Liver (tissue), 9 donors: ENCODE results near the gene RNF152. TPM values are rescaled to one million over a fixed set of nuclear protein-coding genes. Genes with fewer than 3 reads are reported as not detected.

Source experiments
- DNase-seq: peaks from one replicate; pipeline ENCODE4 v3.0.0-alpha.2; 2017; ENCODE audit warnings: low spot score
- H3K27ac ChIP-seq, 2 donors: one replicate each; pipeline ENCODE4 v1.7.0; 2013; ENCODE audit warnings: inconsistent platforms in 2 of 2, low read length in 2 of 2, control low read depth in 1 of 2, low read depth in 1 of 2, mild to moderate bottlenecking in 1 of 2
- H3K27me3 ChIP-seq, 4 donors: one replicate each; pipeline versions ENCODE4 v1.6.1 to v1.7.0; 2013; ENCODE audit warnings: low read length in 3 of 4, inconsistent platforms in 1 of 4, mild to moderate bottlenecking in 1 of 4, moderate library complexity in 1 of 4; ENCODE audit not compliant: control insufficient read depth in 4 of 4, insufficient read depth in 4 of 4
- H3K36me3 ChIP-seq, 4 donors: one replicate each; pipeline versions ENCODE4 v1.6.1 to v1.7.0; 2013; ENCODE audit warnings: low read length in 3 of 4, mild to moderate bottlenecking in 3 of 4, low read depth in 1 of 4, moderate library complexity in 1 of 4; ENCODE audit not compliant: control insufficient read depth in 4 of 4, insufficient read depth in 3 of 4
- H3K4me1 ChIP-seq, 4 donors: one replicate each; pipeline versions ENCODE4 v1.6.1 to v1.7.0; 2013; ENCODE audit warnings: low read length in 3 of 4, mild to moderate bottlenecking in 3 of 4, moderate library complexity in 1 of 4; ENCODE audit not compliant: control insufficient read depth in 4 of 4, insufficient read depth in 4 of 4
- H3K4me3 ChIP-seq, 3 donors: one replicate each; pipeline versions ENCODE4 v1.6.1 to v1.7.0; 2013; ENCODE audit warnings: low read length in 3 of 3, control low read depth in 1 of 3, low read depth in 1 of 3, mild to moderate bottlenecking in 1 of 3
- H3K9ac ChIP-seq, 2 donors: one replicate each; pipeline ENCODE4 v1.7.0; 2013; ENCODE audit warnings: low read length in 2 of 2, mild to moderate bottlenecking in 2 of 2, moderate library complexity in 2 of 2, control low read depth in 1 of 2, low read depth in 1 of 2
- H3K9me3 ChIP-seq, 4 donors: one replicate each; pipeline versions ENCODE4 v1.6.1 to v1.7.0; 2013; ENCODE audit warnings: low read length in 3 of 4; ENCODE audit not compliant: control insufficient read depth in 4 of 4
- ATF3 ChIP-seq: IDR thresholded peaks from 2 replicates; pipeline ENCODE4 v1.6.1; 2016; ENCODE audit warnings: antibody characterized with exemption
- CTCF ChIP-seq: fragments of 150-350 bp; IDR thresholded peaks from 2 replicates; pipeline ENCODE4 v1.5.1; 2017; ENCODE audit warnings: improper control_type of control experiment, low read depth, low read length; ENCODE audit not compliant: missing input control
- EGR1 ChIP-seq, 2 donors: IDR thresholded peaks; 2 replicates each; pipeline ENCODE4 v1.6.1; 2016 to 2018; ENCODE audit warnings: antibody characterized with exemption in 2 of 2, low read depth in 2 of 2
- FOXA1 ChIP-seq: IDR thresholded peaks from 2 replicates; pipeline ENCODE4 v1.6.1; 2016; ENCODE audit warnings: antibody characterized with exemption
- FOXA2 ChIP-seq: IDR thresholded peaks from 2 replicates; pipeline ENCODE4 v1.6.1; 2016; ENCODE audit warnings: antibody characterized with exemption
- GABPA ChIP-seq, 2 donors: IDR thresholded peaks in 1 of 2; conservative IDR thresholded peaks in 1 of 2; 2 replicates each; pipeline ENCODE4 v1.6.1; 2016; ENCODE audit warnings: antibody characterized with exemption in 2 of 2, mild to moderate bottlenecking in 1 of 2, moderate library complexity in 1 of 2
- HNF4A ChIP-seq, 2 donors: conservative IDR thresholded peaks; 2 replicates each; pipeline ENCODE4 v1.6.1; 2016; ENCODE audit warnings: antibody characterized with exemption in 2 of 2, mild to moderate bottlenecking in 2 of 2
- HNF4G ChIP-seq: IDR thresholded peaks from 2 replicates; pipeline ENCODE4 v1.6.1; 2016; ENCODE audit warnings: antibody characterized with exemption
- JUND ChIP-seq, 2 donors: IDR thresholded peaks; 2 replicates each; pipeline ENCODE4 v1.6.1; 2016; ENCODE audit warnings: antibody characterized with exemption in 2 of 2
- MAX ChIP-seq: IDR thresholded peaks from 2 replicates; pipeline ENCODE4 v1.6.1; 2016; ENCODE audit warnings: antibody characterized with exemption
- NR2F2 ChIP-seq: IDR thresholded peaks from 2 replicates; pipeline ENCODE4 v1.6.1; 2016; ENCODE audit warnings: antibody characterized with exemption
- RAD21 ChIP-seq, 2 donors: IDR thresholded peaks; 2 replicates each; pipeline ENCODE4 v1.6.1; 2016; ENCODE audit warnings: antibody characterized with exemption in 2 of 2, mild to moderate bottlenecking in 2 of 2
- RXRA ChIP-seq, 2 donors: IDR thresholded peaks; 2 replicates each; pipeline ENCODE4 v1.6.1; 2017 to 2018; ENCODE audit warnings: antibody characterized with exemption in 2 of 2, mild to moderate bottlenecking in 1 of 2
- SP1 ChIP-seq: IDR thresholded peaks from 2 replicates; pipeline ENCODE4 v1.6.1; 2018; ENCODE audit warnings: antibody characterized with exemption, mild to moderate bottlenecking
- TAF1 ChIP-seq: conservative IDR thresholded peaks from 2 replicates; pipeline ENCODE4 v1.6.1; 2016; ENCODE audit warnings: antibody characterized with exemption, mild to moderate bottlenecking
- YY1 ChIP-seq: IDR thresholded peaks from 2 replicates; pipeline ENCODE4 v1.6.1; 2016; ENCODE audit warnings: antibody characterized with exemption, mild to moderate bottlenecking
- WGBS: extraction: QIAGEN DNeasy Blood & Tissue Kit; methylation state at CpG from one replicate; pipeline ENCODE4 v1.1.7; 2013; 5-methylcytosine and 5-hydroxymethylcytosine counted together
- polyA plus RNA-seq, 2 donors: library from polyadenylated mRNA; stranded (reverse) in 1 of 2; unstranded in 1 of 2; fragments of 200-250 nt in 1 of 2; fragments of >200 nt in 1 of 2; fragmentation: Nextera tagmentation in 1 of 2; extraction: Ambion mirVana in 1 of 2; gene quantifications; one replicate each; pipeline versions ENCODE4 v1.2.1 to v1.2.3, GENCODE V29; 2013 to 2015
- total RNA-seq, 2 donors: library from RNA; depleted of rRNA; stranded (reverse); fragments of >200 nt; gene quantifications; one replicate each; pipeline ENCODE4 v1.2.3, GENCODE V29; 2014
- TF ChIP-seq, protein P1 (sequence below): IDR thresholded peaks from 2 replicates; pipeline ENCODE4 v1.6.1; 2016; ENCODE audit warnings: antibody characterized with exemption, mild to moderate bottlenecking
- TF ChIP-seq, protein P2 (sequence below): IDR thresholded peaks from 2 replicates; pipeline ENCODE4 v1.6.1; 2016; ENCODE audit warnings: antibody characterized with exemption
- donor health status: healthy.
- donor health status: healthy.
- donor health status: healthy.
- donor health status: healthy.
- donor health status: healthy.

Gene RNF152
- total and polyA plus RNA-seq, 4 donors: 6.8 to 115 (median 10.6) TPM

GRCh38 chr18:61898640-61899101 is 5.9 kb upstream of the RNF152 start:
- no peak overlapping the region for H3K4me3 ChIP-seq
- peak overlapping the region; percentile 74 to 77 for H3K27ac ChIP-seq
- H3K4me1 ChIP-seq: peaks cover 5 to 32% (median 24%) of the 10 kb centered on the region in 4 donors
- H3K36me3 ChIP-seq: no peaks in the 10 kb centered on the region
- DNase-seq: peak; percentile 55
- H3K9ac ChIP-seq: peak overlapping the region in 1 of 2 donors; percentile 42
- no peaks in the 10 kb centered on the region for H3K9me3 ChIP-seq
- WGBS: 35% methylated on average over 5 of the region's 5 CpGs
- no peak for TF ChIP-seq TAF1
- peak; percentile 96 to 97 for TF ChIP-seq HNF4A (conservative IDR thresholded peaks at IDR 0.05)
- TF ChIP-seq RAD21 (IDR thresholded peaks at IDR 0.05): peak; percentile 58 to 72
- TF ChIP-seq CTCF: no peak
- peak; percentile 97 for TF ChIP-seq RXRA (IDR thresholded peaks at IDR 0.05)
- TF ChIP-seq NR2F2: peak; percentile 48
- peak; percentile 96 for TF ChIP-seq SP1
- TF ChIP-seq GABPA (IDR thresholded peaks at IDR 0.05 in 1 of 2, conservative IDR thresholded peaks at IDR 0.05 in 1 of 2): peak in 1 of 2 donors; percentile 46
- TF ChIP-seq, protein P1, sequence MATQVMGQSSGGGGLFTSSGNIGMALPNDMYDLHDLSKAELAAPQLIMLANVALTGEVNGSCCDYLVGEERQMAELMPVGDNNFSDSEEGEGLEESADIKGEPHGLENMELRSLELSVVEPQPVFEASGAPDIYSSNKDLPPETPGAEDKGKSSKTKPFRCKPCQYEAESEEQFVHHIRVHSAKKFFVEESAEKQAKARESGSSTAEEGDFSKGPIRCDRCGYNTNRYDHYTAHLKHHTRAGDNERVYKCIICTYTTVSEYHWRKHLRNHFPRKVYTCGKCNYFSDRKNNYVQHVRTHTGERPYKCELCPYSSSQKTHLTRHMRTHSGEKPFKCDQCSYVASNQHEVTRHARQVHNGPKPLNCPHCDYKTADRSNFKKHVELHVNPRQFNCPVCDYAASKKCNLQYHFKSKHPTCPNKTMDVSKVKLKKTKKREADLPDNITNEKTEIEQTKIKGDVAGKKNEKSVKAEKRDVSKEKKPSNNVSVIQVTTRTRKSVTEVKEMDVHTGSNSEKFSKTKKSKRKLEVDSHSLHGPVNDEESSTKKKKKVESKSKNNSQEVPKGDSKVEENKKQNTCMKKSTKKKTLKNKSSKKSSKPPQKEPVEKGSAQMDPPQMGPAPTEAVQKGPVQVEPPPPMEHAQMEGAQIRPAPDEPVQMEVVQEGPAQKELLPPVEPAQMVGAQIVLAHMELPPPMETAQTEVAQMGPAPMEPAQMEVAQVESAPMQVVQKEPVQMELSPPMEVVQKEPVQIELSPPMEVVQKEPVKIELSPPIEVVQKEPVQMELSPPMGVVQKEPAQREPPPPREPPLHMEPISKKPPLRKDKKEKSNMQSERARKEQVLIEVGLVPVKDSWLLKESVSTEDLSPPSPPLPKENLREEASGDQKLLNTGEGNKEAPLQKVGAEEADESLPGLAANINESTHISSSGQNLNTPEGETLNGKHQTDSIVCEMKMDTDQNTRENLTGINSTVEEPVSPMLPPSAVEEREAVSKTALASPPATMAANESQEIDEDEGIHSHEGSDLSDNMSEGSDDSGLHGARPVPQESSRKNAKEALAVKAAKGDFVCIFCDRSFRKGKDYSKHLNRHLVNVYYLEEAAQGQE: peak; percentile 72
- peak; percentile 93 for TF ChIP-seq FOXA2
- TF ChIP-seq MAX: peak; percentile 94
- peak; percentile 80 for TF ChIP-seq FOXA1
- TF ChIP-seq ATF3: peak; percentile 89
- TF ChIP-seq HNF4G: peak; percentile 96
- TF ChIP-seq, protein P2, sequence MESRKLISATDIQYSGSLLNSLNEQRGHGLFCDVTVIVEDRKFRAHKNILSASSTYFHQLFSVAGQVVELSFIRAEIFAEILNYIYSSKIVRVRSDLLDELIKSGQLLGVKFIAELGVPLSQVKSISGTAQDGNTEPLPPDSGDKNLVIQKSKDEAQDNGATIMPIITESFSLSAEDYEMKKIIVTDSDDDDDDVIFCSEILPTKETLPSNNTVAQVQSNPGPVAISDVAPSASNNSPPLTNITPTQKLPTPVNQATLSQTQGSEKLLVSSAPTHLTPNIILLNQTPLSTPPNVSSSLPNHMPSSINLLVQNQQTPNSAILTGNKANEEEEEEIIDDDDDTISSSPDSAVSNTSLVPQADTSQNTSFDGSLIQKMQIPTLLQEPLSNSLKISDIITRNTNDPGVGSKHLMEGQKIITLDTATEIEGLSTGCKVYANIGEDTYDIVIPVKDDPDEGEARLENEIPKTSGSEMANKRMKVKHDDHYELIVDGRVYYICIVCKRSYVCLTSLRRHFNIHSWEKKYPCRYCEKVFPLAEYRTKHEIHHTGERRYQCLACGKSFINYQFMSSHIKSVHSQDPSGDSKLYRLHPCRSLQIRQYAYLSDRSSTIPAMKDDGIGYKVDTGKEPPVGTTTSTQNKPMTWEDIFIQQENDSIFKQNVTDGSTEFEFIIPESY: peak; percentile 89
- TF ChIP-seq JUND (IDR thresholded peaks at IDR 0.05): peak; percentile 94 to 95
- TF ChIP-seq EGR1 (IDR thresholded peaks at IDR 0.05; ENCODE audit: low read depth in 2 of 2): peak; percentile 55 to 74
- TF ChIP-seq YY1: peak; percentile 86
- no peaks in the 10 kb centered on the region for H3K27me3 ChIP-seq
